WI38 (cell line): Measurements from ENCODE around the gene C9.
"Not testable (repeated sequence)": the region's sequence is repeated elsewhere in the genome, so short reads cannot be mapped to it uniquely, and the experiment has no call there.

Experiments
- H3K4me3 ChIP-seq: 2 replicates; pipeline ENCODE4 v1.5.1; 2011; ENCODE audit warnings: low read depth, mild to moderate bottlenecking, control low read depth, low read length
- TF ChIP-seq, protein P1 (sequence below): IDR thresholded peaks from 2 replicates; pipeline ENCODE4 v1.5.1; 2012; ENCODE audit warnings: low read depth, mild to moderate bottlenecking, control low read depth, low read length

The C9 gene

DNA sequence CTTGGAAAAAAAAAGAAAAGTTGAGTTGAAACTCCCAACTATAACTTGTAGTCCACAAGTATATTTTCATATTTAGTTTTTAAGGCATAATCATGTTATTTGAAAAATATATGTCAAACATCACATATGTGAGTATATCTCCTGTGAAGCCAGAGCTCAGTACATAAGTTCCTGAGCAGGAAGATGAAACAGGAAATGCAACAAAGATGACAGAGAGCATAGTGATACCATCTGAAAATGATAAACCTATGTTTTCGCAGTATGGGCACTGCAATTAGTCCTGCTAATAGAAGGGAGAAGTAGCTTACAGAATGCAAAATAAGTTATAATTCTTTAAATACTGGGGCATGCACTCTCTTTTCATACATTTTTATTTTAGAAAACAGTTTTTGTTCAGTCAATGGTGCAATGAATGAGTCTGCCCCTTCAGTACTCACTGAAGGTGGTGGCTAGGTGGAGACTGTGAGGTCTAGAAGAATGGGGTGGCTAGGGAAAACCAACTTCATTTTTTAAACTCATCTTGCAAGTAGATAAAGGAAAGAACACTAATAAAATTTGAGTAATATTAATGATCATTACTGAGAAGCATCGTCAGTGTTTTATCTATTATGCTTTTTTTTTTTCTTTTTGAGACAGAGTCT is 90.9 kb downstream of the C9 start:
- H3K4me3 ChIP-seq: no peak overlapping the region
- TF ChIP-seq, protein P1, sequence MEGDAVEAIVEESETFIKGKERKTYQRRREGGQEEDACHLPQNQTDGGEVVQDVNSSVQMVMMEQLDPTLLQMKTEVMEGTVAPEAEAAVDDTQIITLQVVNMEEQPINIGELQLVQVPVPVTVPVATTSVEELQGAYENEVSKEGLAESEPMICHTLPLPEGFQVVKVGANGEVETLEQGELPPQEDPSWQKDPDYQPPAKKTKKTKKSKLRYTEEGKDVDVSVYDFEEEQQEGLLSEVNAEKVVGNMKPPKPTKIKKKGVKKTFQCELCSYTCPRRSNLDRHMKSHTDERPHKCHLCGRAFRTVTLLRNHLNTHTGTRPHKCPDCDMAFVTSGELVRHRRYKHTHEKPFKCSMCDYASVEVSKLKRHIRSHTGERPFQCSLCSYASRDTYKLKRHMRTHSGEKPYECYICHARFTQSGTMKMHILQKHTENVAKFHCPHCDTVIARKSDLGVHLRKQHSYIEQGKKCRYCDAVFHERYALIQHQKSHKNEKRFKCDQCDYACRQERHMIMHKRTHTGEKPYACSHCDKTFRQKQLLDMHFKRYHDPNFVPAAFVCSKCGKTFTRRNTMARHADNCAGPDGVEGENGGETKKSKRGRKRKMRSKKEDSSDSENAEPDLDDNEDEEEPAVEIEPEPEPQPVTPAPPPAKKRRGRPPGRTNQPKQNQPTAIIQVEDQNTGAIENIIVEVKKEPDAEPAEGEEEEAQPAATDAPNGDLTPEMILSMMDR: no peak

DNA sequence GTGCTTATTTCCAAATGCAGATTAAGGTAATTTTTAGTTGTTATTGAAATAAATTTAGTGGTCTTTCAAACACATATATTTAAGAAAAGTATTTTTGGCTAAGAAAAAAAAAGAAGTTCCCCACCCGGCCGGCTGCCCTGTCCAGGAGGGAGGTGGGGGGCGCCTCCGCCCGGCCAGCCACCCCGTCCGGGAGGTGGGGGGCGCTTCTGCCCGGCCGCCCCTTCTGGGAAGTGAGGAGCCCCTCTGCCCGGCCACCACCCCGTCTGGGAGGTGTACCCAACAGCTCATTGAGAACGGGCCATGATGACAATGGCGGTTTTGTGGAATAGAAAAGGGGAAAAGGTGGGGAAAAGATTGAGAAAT is 91.4 kb downstream of the C9 start:
- not testable (repeated sequence) for H3K4me3 ChIP-seq

DNA sequence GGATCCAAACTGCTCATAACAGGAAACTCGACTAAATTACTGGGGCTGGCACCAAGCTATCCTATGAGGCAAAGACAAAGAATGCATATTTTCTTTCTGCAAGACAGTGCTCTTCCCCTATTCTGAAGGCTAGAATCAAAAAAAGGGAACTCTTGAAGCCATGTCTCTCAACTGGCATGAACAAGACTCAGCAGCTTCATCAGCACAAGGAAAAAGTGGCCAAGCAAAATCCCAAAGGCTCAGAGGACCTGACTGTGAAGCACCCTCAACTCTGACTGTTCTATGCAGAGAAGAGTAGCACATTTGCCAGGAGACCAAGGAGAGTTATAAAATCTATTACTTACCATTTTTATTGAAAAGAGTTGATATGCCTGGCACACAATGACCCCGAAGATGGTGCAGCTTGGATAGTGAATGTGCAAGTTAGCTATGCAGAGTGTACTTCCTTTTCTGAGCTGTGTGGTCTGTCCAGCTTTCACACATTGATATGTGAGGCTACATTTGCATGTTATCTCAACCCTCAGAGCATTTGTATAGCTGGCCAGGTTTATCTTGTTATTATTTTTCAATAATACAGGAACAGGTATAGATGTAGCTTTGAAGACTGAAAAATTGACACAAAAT is 94.0 kb downstream of the C9 start:
- TF ChIP-seq, protein P1: no peak
- H3K4me3 ChIP-seq: no peak overlapping the region

DNA sequence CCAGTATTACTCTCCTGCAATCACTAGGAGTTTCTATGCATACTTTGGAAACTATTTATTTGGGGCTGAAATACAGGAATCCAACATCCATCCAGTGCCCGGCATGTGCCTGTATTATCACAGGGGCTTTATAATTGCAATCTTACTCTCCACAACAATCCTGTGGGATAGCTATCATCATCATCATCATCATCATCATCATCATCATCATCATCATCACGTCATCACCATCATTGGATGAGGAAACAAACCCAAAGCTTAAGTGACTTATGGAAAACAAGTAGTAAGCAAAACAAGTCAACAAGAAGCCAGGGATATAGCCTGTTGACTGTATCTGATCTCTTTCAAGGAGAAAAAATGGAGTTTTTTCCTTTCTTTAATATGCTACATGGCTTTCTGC is 97.1 kb downstream of the C9 start:
- no peak overlapping the region for H3K4me3 ChIP-seq
- TF ChIP-seq, protein P1: no peak

DNA sequence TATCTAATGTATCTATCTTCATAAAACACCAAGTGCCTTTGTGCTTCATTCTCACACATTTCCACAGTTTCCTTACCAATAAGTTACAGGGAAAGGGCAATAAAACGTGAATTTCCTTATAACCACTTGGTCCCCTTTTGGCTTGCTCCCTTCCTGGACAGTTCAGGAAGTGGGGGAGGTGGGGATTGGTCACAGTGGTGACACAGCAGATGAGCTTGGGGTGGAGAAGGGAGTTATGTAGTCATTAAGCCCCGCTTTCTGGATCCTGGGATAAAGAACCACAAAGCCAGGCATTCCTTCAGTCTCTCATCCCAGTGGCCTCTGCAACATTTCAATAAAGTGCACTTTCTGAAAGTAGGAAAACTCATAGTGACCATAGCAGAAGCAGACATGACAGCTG is 97.9 kb downstream of the C9 start:
- H3K4me3 ChIP-seq: no peak overlapping the region

DNA sequence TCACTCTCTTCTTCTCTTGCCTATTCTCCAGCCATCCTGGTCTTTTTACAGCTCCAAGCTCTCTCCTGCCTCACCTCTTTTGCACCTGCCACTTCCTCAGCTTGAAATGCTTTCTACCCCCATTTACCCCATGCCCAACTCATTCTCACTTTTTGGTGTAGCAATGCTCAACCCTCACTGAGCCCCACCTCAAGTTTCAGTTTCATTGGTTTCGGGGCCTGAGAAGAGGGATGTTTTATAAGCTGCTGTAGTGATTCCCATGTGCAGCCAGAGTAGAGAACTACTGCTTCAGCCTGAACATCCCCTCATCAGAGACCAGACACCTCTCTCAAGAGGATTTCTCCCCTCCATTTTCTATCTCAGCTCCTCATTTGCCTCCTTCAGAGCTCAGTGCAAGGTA is 99.8 kb downstream of the C9 start:
- TF ChIP-seq, protein P1: no peak

More for the DNA sequence above, 97.9 kb downstream of the C9 start:
- TF ChIP-seq, protein P1: no peak

DNA sequence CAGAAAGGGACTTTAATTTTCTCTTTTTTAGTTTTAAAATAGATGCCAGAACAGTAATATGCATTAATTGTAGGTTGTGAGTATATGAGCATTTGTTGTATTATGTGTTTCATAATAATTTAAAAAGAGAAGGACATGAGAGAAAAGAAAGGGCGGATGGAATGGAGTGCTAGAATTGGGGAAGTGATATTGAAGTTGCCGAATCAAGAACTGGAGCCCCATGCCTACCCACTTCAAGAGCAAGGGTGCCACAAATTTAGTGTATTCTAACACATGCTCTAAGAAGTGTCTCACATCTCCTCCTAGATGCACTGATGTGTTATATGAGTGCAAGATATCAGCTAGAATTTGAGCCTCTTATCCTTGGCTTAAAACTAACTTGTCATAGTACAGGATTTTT is 101.3 kb downstream of the C9 start:
- no peak overlapping the region for H3K4me3 ChIP-seq

More for the DNA sequence above, 99.8 kb downstream of the C9 start:
- no peak overlapping the region for H3K4me3 ChIP-seq

More for the DNA sequence above, 101.3 kb downstream of the C9 start:
- TF ChIP-seq, protein P1: no peak
